A673 (cell line): ENCODE measurements around the gene URI1.

Source experiments
- EZH2 ChIP-seq: fragments of 200-600 bp; sonication (generic); IDR thresholded peaks from 2 replicates; pipeline ENCODE4 v1.6.1; 2017; ENCODE audit warnings: borderline replicate concordance, low read depth, mild to moderate bottlenecking, mixed read lengths, antibody characterized with exemption, low read length; ENCODE audit not compliant: poor library complexity, severe bottlenecking
- TF ChIP-seq, protein P1 (sequence below): fragments of 300-800, 200-600 bp; sonication (generic); conservative IDR thresholded peaks from 2 replicates; pipeline ENCODE4 v1.5.1; 2017; ENCODE audit warnings: low read depth, mild to moderate bottlenecking, antibody characterized with exemption, low read length, moderate library complexity, mixed read lengths

- TF ChIP-seq, protein P1, sequence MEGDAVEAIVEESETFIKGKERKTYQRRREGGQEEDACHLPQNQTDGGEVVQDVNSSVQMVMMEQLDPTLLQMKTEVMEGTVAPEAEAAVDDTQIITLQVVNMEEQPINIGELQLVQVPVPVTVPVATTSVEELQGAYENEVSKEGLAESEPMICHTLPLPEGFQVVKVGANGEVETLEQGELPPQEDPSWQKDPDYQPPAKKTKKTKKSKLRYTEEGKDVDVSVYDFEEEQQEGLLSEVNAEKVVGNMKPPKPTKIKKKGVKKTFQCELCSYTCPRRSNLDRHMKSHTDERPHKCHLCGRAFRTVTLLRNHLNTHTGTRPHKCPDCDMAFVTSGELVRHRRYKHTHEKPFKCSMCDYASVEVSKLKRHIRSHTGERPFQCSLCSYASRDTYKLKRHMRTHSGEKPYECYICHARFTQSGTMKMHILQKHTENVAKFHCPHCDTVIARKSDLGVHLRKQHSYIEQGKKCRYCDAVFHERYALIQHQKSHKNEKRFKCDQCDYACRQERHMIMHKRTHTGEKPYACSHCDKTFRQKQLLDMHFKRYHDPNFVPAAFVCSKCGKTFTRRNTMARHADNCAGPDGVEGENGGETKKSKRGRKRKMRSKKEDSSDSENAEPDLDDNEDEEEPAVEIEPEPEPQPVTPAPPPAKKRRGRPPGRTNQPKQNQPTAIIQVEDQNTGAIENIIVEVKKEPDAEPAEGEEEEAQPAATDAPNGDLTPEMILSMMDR, result no peak
- TF ChIP-seq EZH2, result no peak
Observed at GRCh38 chr19:30053558-30053957, 111.5 kb downstream of the URI1 start.
